Tibial artery (tissue), 4 donors: Measurements from ENCODE around the gene GREM1.

ENCODE experiments used
- DNase-seq, 2 donors: peaks; one replicate each; pipeline ENCODE4 v3.0.0-alpha.2; 2019
- H3K27ac ChIP-seq, 2 donors: fragments of 200-600 bp; sonication (generic) in 1 of 2; 1 replicate in 1 of 2; 2 replicates in 1 of 2; pipeline ENCODE4 v1.5.1; 2018 to 2019; ENCODE audit warnings: mild to moderate bottlenecking in 1 of 2
- H3K27me3 ChIP-seq, 2 donors: fragments of 200-600 bp; sonication (generic) in 1 of 2; one replicate each; pipeline versions ENCODE4 v1.5.1 to v1.6.0; 2016 to 2019
- H3K36me3 ChIP-seq, 3 donors: fragments of 200-600 bp; sonication (generic) in 2 of 3; one replicate each; pipeline ENCODE4 v1.5.1; 2016 to 2019; ENCODE audit warnings: mild to moderate bottlenecking in 2 of 3
- H3K4me1 ChIP-seq, 4 donors: fragments of 200-600 bp; sonication (generic) in 2 of 4; 1 replicate in 3 of 4; 2 replicates in 1 of 4; pipeline ENCODE4 v1.5.1; 2016 to 2019
- H3K4me3 ChIP-seq, 2 donors: fragments of 200-600 bp; sonication (generic) in 1 of 2; 1 replicate in 1 of 2; 2 replicates in 1 of 2; pipeline ENCODE4 v1.5.1; 2018 to 2019; ENCODE audit warnings: mild to moderate bottlenecking in 2 of 2
- H3K9me3 ChIP-seq, 3 donors: fragments of 200-600 bp; sonication (generic) in 1 of 3; one replicate each; pipeline ENCODE4 v1.5.1; 2016 to 2019
- CTCF ChIP-seq, 2 experiments: fragments of 200-600 bp in 1 of 2; fragments of 450-650 bp in 1 of 2; IDR thresholded peaks; one replicate each; pipeline ENCODE4 v1.5.1; 2017 to 2019; ENCODE audit warnings: antibody characterized with exemption in 2 of 2, mild to moderate bottlenecking in 1 of 2, moderate library complexity in 1 of 2
- intact Hi-C: fragments of 100-400 bp; cut with DNase I; formaldehyde crosslinking; loops from one replicate; pipeline ENCODE4 v1.15.0; 2023; ENCODE audit warnings: low total_unique reads

Gene GREM1

GRCh38 chr15:32717426-32718226, at the start of gene GREM1:
Gene GREM1, plus strand, starts transcription at chr15:32718004. Its CDS starts 12,687 bp downstream, at chr15:32730691.
- Histone ChIP-seq H3K27me3 (peaks cover 0 to 64% of the 10 kb centered on the region in 2 donors), H3K4me3 (peak within 1 kb of the TSS; percentile 24 to 49), H3K4me1 (peaks cover 0 to 28% (median 22%) of the 10 kb centered on the region in 4 donors), H3K36me3 (no peaks in the 10 kb centered on the region), H3K27ac (no peak within 1 kb of the TSS), H3K9me3 (no peaks in the 10 kb centered on the region)
- DNase-seq = no peak
- intact Hi-C loops = no loop called here
- TF ChIP-seq CTCF (IDR thresholded peaks at IDR 0.05) = no peak

GRCh38 chr15:32668942-32669341, 48.9 kb upstream of the GREM1 start:
- Histone ChIP-seq H3K4me3 (no peak overlapping the region), H3K36me3 (no peaks in the 10 kb centered on the region), H3K27me3 (peaks cover 0 to 5% of the 10 kb centered on the region in 2 donors), H3K4me1 (no peaks in the 10 kb centered on the region), H3K27ac (no peak overlapping the region), H3K9me3 (no peaks in the 10 kb centered on the region)
- intact Hi-C loops = loop anchor here (10.0 kb wide), 1 partner anchor 176 kb away; no protein-coding TSS in a partner anchor
- no peak for DNase-seq
- TF ChIP-seq CTCF (IDR thresholded peaks at IDR 0.05) = no peak

GRCh38 chr15:32669896-32670611, 47.8 kb upstream of the GREM1 start:
- no peaks in the 10 kb centered on the region for H3K9me3 ChIP-seq
- DNase-seq = peak in 1 of 2 donors; percentile 36
- intact Hi-C loops = loop anchor here (10.0 kb wide), 1 partner anchor 175 kb away; no protein-coding TSS in a partner anchor
- no peak overlapping the region for H3K4me3 ChIP-seq
- no peaks in the 10 kb centered on the region for H3K4me1 ChIP-seq
- TF ChIP-seq CTCF (IDR thresholded peaks at IDR 0.05) = no peak
- no peaks in the 10 kb centered on the region for H3K36me3 ChIP-seq
- no peak overlapping the region for H3K27ac ChIP-seq
- H3K27me3 ChIP-seq = peaks cover 0 to 5% of the 10 kb centered on the region in 2 donors

GRCh38 chr15:32670623-32671022, 47.2 kb upstream of the GREM1 start:
- Histone ChIP-seq H3K27ac (no peak overlapping the region), H3K9me3 (no peaks in the 10 kb centered on the region), H3K4me1 (no peaks in the 10 kb centered on the region), H3K27me3 (peaks cover 0 to 5% of the 10 kb centered on the region in 2 donors), H3K36me3 (no peaks in the 10 kb centered on the region), H3K4me3 (no peak overlapping the region)
- no peak for DNase-seq
- no peak for TF ChIP-seq CTCF (IDR thresholded peaks at IDR 0.05)
- intact Hi-C loops = no loop called here

GRCh38 chr15:32671339-32672325, 46.2 kb upstream of the GREM1 start:
- intact Hi-C loops = no loop called here
- no peak for TF ChIP-seq CTCF (IDR thresholded peaks at IDR 0.05)
- no peaks in the 10 kb centered on the region for H3K36me3 ChIP-seq

More at GRCh38 chr15:32671339-32672325, 46.2 kb upstream of the GREM1 start:
- no peaks in the 10 kb centered on the region for H3K9me3 ChIP-seq
- H3K27ac ChIP-seq = no peak overlapping the region
- peaks cover 0 to 5% of the 10 kb centered on the region in 2 donors for H3K27me3 ChIP-seq
- H3K4me3 ChIP-seq = no peak overlapping the region
- H3K4me1 ChIP-seq = no peaks in the 10 kb centered on the region
- no peak for DNase-seq
